ENCODE measurements around the gene DLG2. TPM values are rescaled to one million over a fixed set of nuclear protein-coding genes. Genes with fewer than 3 reads are reported as not detected.

The DLG2 gene
- total and polyA plus RNA-seq, 2 of the 8 experiments (the other 6 are each of a cell fraction or from before 2014, with no cell fraction given): 1.7 to 14.3 TPM

DNA sequence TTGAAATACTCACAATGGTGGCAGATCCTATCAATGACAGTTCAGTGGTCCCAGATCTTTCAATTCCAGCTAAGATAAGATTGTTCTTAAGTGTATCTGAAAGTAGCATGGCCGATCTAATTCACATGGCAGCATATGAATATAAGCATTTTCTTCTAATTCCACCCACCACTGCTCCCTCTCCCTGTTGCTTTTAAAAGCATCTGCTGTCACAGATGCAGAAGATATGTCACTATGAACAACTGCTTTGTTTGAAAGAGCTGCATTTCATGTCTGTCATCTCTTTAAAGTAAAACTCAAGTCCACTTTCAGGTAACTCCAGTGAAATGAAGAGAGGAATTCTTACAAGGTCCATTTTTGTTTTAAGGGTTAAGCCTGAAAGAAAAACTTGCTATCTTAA lies 1044.0 kb downstream of the DLG2 start:
- no peak overlapping the region for H3K4ac ChIP-seq (replicated peaks; ENCODE audit: insufficient read length, low read depth, low read length)
- no peak overlapping the region for H4K8ac ChIP-seq (ENCODE audit: extremely low read depth, insufficient read depth, low read length)
- POLR2A ChIA-PET (ENCODE audit: partially characterized antibody): no interaction called here
- no peaks in the 10 kb centered on the region for H3K27me3 ChIP-seq (replicated peaks in 1 of 4; ENCODE audit: control insufficient read depth in 3 of 4, extremely low read depth in 1 of 4, insufficient read depth in 3 of 4, low read length in 3 of 4)
- no peaks in the 10 kb centered on the region for H3K79me2 ChIP-seq (ENCODE audit: control insufficient read depth in 1 of 2, insufficient read depth in 2 of 2, low read length in 2 of 2)
- H3K36me3 ChIP-seq (ENCODE audit: control insufficient read depth in 2 of 4, insufficient read depth in 4 of 4, low read length in 3 of 4): no peaks in the 10 kb centered on the region
- no peak overlapping the region for H4K5ac ChIP-seq (ENCODE audit: insufficient read length, low read depth, low read length)
- no peak overlapping the region for H2BK20ac ChIP-seq (ENCODE audit: low read length)
- no peak overlapping the region for H2AK5ac ChIP-seq (ENCODE audit: low read depth, low read length)
- no peak overlapping the region for H3K27ac ChIP-seq (ENCODE audit: low read depth, low read length)
- H2BK5ac ChIP-seq (ENCODE audit: low read depth, low read length): no peak overlapping the region
- CTCF ChIA-PET (ENCODE audit: partially characterized antibody): interaction anchor here (1.0 to 2.3 kb wide), 4 partner anchors 12 to 25 kb away, joined by 3 to 7 read pairs (median 4); no protein-coding TSS in a partner anchor
- no peaks in the 10 kb centered on the region for H3K79me1 ChIP-seq (ENCODE audit: low read depth, low read length)
- FAIRE-seq (no peak), DNase-seq (ENCODE audit: low read depth in 1 of 2, low spot score in 2 of 2) (no peak)
- H3K9ac ChIP-seq (replicated peaks in 1 of 4; ENCODE audit: extremely low read depth in 1 of 4, low read depth in 3 of 4, low read length in 3 of 4): no peak overlapping the region
- no peaks in the 10 kb centered on the region for H3K23me2 ChIP-seq (ENCODE audit: low read depth, low read length)
- no peak overlapping the region for H2BK12ac ChIP-seq (ENCODE audit: low read depth, low read length)
- H3K4me3 ChIP-seq (ENCODE audit: extremely low read depth in 1 of 4, insufficient read depth in 2 of 4, low read depth in 3 of 4, low read length in 4 of 4): no peak overlapping the region
- no peak overlapping the region for H4K91ac ChIP-seq (replicated peaks; ENCODE audit: insufficient read length, low read length)
- peaks cover 2 to 5% of the 10 kb centered on the region in 2 experiments; a peak in 1 of 4 replicates for H3K9me3 ChIP-seq (ENCODE audit: insufficient read depth in 2 of 2, low read depth in 1 of 2, low read length in 1 of 2)
- H3K4me2 ChIP-seq (ENCODE audit: insufficient read depth in 1 of 2, low read depth in 2 of 2, low read length in 2 of 2): no peak overlapping the region
- no peak overlapping the region for H2AFZ ChIP-seq (ENCODE audit: low read length)
- H2BK15ac ChIP-seq (ENCODE audit: low read length): no peak overlapping the region
- no peak overlapping the region for H3K18ac ChIP-seq (ENCODE audit: extremely low read depth, low read length)
- 90% methylated on average over 1 of the region's 1 CpG; no CpG with 5 or more reads in 1 of the 2 experiments for WGBS, 2 experiments (ENCODE audit: extremely low coverage in 1 of 2, insufficient coverage in 1 of 2, insufficient read length in 1 of 2, insufficient replicate concordance in 2 of 2, low coverage in 1 of 2, low lambda C conversion rate in 2 of 2, missing lambda C conversion rate in 1 of 2)
- H3K23ac ChIP-seq (ENCODE audit: insufficient read length): no peak overlapping the region
- H3K56ac ChIP-seq (replicated peaks; ENCODE audit: insufficient read length, low read depth, low read length): no peak overlapping the region
- H3K14ac ChIP-seq (ENCODE audit: insufficient read length): no peak overlapping the region
- peaks cover 0 to 3% (median 0%) of the 10 kb centered on the region in 4 experiments; a peak in 1 of 7 replicates for H3K4me1 ChIP-seq (replicated peaks in 1 of 4; ENCODE audit: control insufficient read depth in 3 of 4, insufficient read depth in 4 of 4, low read length in 3 of 4)
- H2BK120ac ChIP-seq (replicated peaks; ENCODE audit: low read depth, low read length): no peak overlapping the region
- H4K20me1 ChIP-seq (replicated peaks in 1 of 2; ENCODE audit: control insufficient read depth in 1 of 2, insufficient read depth in 2 of 2, low read length in 2 of 2): no peaks in the 10 kb centered on the region
- no peak for TF ChIP-seq POU5F1 (IDR thresholded peaks at IDR 0.05; ENCODE audit: low read depth, low read length)
- no peak for TF ChIP-seq TAF1 (IDR thresholded peaks at IDR 0.05; ENCODE audit: low read depth, low read length)
- TF ChIP-seq TAF7 (optimal IDR thresholded peaks at IDR 0.05; ENCODE audit: borderline replicate concordance, low read depth, low read length): no peak
- no peak for TF ChIP-seq SIX5 (IDR thresholded peaks at IDR 0.05; ENCODE audit: low read depth, low read length)
- no peak for TF ChIP-seq RBBP5 (IDR thresholded peaks at IDR 0.05; ENCODE audit: borderline replicate concordance, low read depth, low read length)
- TF ChIP-seq CHD2 (IDR thresholded peaks at IDR 0.05; ENCODE audit: low read length): no peak
- TF ChIP-seq SP4 (IDR thresholded peaks at IDR 0.05; ENCODE audit: low read length): no peak
- no peak for TF ChIP-seq EZH2 (IDR thresholded peaks at IDR 0.05; ENCODE audit: low read depth, low read length, severe bottlenecking)
- TF ChIP-seq RFX5 (IDR thresholded peaks at IDR 0.05; ENCODE audit: borderline replicate concordance, low read depth, low read length): no peak
- no peak for TF ChIP-seq RXRA (IDR thresholded peaks at IDR 0.05; ENCODE audit: insufficient read depth, low read depth, low read length)
- no peak for TF ChIP-seq KDM4A (IDR thresholded peaks at IDR 0.05; ENCODE audit: low read depth, low read length, severe bottlenecking)
- no peak for TF ChIP-seq PHF8 (conservative IDR thresholded peaks at IDR 0.05; ENCODE audit: low read depth, low read length)
- no peak for TF ChIP-seq CBX5 (IDR thresholded peaks at IDR 0.05; ENCODE audit: low read depth, low read length)
